22Rv1 (cell line): ENCODE measurements around the gene GFOD1.

Experiments used
- ZFX ChIP-seq: fragments of 450-650 bp; IDR thresholded peaks from 2 replicates; pipeline ENCODE4 v1.6.1; 2017; ENCODE audit warnings: antibody characterized with exemption, borderline replicate concordance
- TF ChIP-seq, protein P1 (sequence below): fragments of 450-650 bp; IDR thresholded peaks from 2 replicates; pipeline ENCODE4 v1.5.1; 2017; ENCODE audit warnings: mild to moderate bottlenecking

DNA sequence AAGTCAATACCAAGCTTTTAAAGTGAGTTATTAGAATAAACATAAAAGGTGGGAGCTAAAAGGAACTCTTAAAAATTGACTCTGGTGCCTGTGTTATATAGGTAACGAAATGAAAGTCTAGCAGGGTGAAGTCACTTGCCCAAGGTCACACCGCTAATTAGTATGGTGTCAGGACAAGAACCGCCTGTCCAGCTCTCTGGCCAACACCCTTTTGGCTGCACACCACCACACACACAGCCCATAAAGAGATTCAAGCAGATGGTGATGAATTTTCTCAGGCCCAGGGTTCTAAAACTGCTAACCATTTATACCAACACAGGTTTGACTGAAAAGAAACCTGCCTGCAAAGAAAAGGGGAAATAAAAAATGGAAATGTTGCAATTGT lies 20.2 kb downstream of the GFOD1 start:
- TF ChIP-seq, protein P1, sequence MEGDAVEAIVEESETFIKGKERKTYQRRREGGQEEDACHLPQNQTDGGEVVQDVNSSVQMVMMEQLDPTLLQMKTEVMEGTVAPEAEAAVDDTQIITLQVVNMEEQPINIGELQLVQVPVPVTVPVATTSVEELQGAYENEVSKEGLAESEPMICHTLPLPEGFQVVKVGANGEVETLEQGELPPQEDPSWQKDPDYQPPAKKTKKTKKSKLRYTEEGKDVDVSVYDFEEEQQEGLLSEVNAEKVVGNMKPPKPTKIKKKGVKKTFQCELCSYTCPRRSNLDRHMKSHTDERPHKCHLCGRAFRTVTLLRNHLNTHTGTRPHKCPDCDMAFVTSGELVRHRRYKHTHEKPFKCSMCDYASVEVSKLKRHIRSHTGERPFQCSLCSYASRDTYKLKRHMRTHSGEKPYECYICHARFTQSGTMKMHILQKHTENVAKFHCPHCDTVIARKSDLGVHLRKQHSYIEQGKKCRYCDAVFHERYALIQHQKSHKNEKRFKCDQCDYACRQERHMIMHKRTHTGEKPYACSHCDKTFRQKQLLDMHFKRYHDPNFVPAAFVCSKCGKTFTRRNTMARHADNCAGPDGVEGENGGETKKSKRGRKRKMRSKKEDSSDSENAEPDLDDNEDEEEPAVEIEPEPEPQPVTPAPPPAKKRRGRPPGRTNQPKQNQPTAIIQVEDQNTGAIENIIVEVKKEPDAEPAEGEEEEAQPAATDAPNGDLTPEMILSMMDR, result no peak
- TF ChIP-seq ZFX, result no peak
